Stimulated activated CD8-positive, alpha-beta memory T cell treated with anti-CD3 and anti-CD28 coated beads, Interleukin-7, amount 100 ng/mL, for 4 hours (primary cell): Measurements from ENCODE around the gene MOK.
"Not testable (repeated sequence)": the region's sequence is repeated elsewhere in the genome, so short reads cannot be mapped to it uniquely, and the experiment has no call there.

Source experiments
- DNase-seq, 2 donors: peaks; one replicate each; pipeline ENCODE4 v3.0.0-alpha.2; 2020; ENCODE audit warnings: low read depth in 2 of 2

Gene MOK

GRCh38 chr14:102304611-102305506, at the start of gene MOK:
Gene MOK, minus strand, starts transcription at chr14:102305164. Its CDS starts 196 bp downstream, at chr14:102304968.
- DNase-seq, result peak; percentile 91 to 92

- no peak for DNase-seq
Observed at GRCh38 chr14:102353126-102353619, 48.2 kb upstream of the MOK start.

- DNase-seq, result no peak
Observed at GRCh38 chr14:102352213-102352612, 47.2 kb upstream of the MOK start.

GRCh38 chr14:102351593-102351992, 46.6 kb upstream of the MOK start:
- DNase-seq, result not testable (repeated sequence)

- no peak for DNase-seq
Observed at GRCh38 chr14:102351023-102351422, 46.1 kb upstream of the MOK start.

- no peak for DNase-seq
Observed at GRCh38 chr14:102348376-102348775, 43.4 kb upstream of the MOK start.

- DNase-seq, result no peak
Observed at GRCh38 chr14:102346645-102347044, 41.7 kb upstream of the MOK start.

GRCh38 chr14:102345232-102345631, 40.3 kb upstream of the MOK start:
- DNase-seq, result no peak

- DNase-seq, result no peak
Observed at GRCh38 chr14:102344485-102344884, 39.5 kb upstream of the MOK start.

- DNase-seq, result no peak
Observed at GRCh38 chr14:102344084-102344483, 39.1 kb upstream of the MOK start.

- DNase-seq, result no peak
Observed at GRCh38 chr14:102342238-102342637, 37.3 kb upstream of the MOK start.

- DNase-seq, result no peak
Observed at GRCh38 chr14:102341566-102341965, 36.6 kb upstream of the MOK start.

GRCh38 chr14:102338724-102339123, 33.8 kb upstream of the MOK start:
- no peak for DNase-seq

- DNase-seq, result no peak
Observed at GRCh38 chr14:102335163-102335562, 30.2 kb upstream of the MOK start.

GRCh38 chr14:102333795-102334705, 29.1 kb upstream of the MOK start:
- no peak for DNase-seq

- DNase-seq, result no peak
Observed at GRCh38 chr14:102333390-102333789, 28.4 kb upstream of the MOK start.

GRCh38 chr14:102330806-102331205, 25.8 kb upstream of the MOK start:
- DNase-seq, result no peak

GRCh38 chr14:102329381-102329780, 24.4 kb upstream of the MOK start:
- DNase-seq, result not testable (repeated sequence)

- DNase-seq, result no peak
Observed at GRCh38 chr14:102326583-102326982, 21.6 kb upstream of the MOK start.

GRCh38 chr14:102325791-102326345, 20.9 kb upstream of the MOK start:
- no peak for DNase-seq

GRCh38 chr14:102323102-102323501, 18.1 kb upstream of the MOK start:
- DNase-seq, result no peak
